D721Med (cell line): ENCODE data around the gene PRPF18.

Experiments
- DNase-seq: peaks from one replicate; pipeline ENCODE4 v3.0.0; 2011; ENCODE audit warnings: low spot score; ENCODE audit not compliant: insufficient read length
- FAIRE-seq: peaks from 2 replicates; lab custom pipeline; 2011; peaks lifted over from hg19 to GRCh38; lab: Jason Lieb, UNC
- TF ChIP-seq, protein P1 (sequence below): IDR thresholded peaks from 2 replicates; pipeline ENCODE4 v1.5.1; 2012; ENCODE audit warnings: mild to moderate bottlenecking, control low read depth; ENCODE audit not compliant: insufficient read depth; ENCODE audit errors: missing control alignments

Gene PRPF18

DNA sequence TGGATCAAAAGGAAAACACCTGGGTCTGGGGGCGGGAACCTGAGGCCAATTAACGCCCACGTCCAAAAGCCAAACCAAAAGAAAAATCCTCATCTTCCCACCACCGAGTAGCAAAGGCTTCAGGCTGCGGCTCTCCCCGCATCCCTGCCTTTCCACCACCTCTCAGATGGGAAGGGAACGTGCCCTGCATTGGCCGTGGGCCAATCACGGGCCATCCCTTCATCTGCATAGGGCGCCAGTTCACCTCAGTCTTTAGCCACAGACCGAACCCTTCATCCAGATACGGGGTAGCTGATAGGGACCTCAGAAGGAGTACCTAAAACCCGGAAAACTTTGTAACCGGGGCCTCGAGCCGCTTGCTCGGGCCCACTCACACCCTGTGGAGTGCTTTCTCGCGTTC, 626 bp downstream of the PRPF18 start:
- DNase-seq (no peak), FAIRE-seq (no peak)
- TF ChIP-seq, protein P1, sequence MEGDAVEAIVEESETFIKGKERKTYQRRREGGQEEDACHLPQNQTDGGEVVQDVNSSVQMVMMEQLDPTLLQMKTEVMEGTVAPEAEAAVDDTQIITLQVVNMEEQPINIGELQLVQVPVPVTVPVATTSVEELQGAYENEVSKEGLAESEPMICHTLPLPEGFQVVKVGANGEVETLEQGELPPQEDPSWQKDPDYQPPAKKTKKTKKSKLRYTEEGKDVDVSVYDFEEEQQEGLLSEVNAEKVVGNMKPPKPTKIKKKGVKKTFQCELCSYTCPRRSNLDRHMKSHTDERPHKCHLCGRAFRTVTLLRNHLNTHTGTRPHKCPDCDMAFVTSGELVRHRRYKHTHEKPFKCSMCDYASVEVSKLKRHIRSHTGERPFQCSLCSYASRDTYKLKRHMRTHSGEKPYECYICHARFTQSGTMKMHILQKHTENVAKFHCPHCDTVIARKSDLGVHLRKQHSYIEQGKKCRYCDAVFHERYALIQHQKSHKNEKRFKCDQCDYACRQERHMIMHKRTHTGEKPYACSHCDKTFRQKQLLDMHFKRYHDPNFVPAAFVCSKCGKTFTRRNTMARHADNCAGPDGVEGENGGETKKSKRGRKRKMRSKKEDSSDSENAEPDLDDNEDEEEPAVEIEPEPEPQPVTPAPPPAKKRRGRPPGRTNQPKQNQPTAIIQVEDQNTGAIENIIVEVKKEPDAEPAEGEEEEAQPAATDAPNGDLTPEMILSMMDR, result no peak

DNA sequence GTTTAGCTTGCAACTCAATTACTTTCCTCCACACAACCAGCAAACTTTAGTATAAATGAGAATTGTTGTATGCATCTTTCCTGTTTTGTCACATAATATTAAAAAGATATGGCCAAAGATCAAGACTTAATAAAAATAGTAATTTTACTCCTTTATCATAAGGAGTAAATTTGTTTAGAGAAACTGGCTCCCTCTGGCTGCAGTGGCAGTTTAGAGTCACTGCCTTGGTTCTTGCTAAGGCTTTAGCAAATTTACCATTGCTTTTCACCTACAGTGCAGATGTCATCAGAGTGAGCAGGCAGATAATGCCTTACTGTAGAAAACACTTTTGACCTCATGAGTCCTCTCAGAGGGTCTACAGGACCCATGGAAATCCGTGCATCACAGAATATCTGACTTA, 2.6 kb downstream of the PRPF18 start:
- DNase-seq (no peak), FAIRE-seq (no peak)
- TF ChIP-seq, protein P1, result no peak

DNA sequence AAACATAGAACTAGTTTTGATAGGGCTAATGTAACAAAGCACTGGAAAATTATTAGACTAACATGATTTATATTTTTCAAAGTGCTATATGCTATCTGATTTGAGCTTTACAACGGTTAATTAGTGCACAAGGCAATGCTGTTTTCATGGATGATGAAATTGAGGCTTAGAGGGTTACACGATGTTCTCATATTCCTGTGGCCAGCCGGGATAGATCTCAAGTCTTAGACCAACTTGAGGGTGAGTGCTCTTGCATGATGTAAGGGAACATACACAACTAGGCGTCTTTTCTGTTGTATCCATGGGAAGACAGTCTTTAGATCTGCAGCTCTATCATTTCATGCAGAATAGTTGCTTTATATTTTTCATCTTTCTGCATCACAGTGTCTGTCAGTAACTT, 4.1 kb downstream of the PRPF18 start:
- FAIRE-seq (no peak), DNase-seq (no peak)
- TF ChIP-seq, protein P1, result no peak

DNA sequence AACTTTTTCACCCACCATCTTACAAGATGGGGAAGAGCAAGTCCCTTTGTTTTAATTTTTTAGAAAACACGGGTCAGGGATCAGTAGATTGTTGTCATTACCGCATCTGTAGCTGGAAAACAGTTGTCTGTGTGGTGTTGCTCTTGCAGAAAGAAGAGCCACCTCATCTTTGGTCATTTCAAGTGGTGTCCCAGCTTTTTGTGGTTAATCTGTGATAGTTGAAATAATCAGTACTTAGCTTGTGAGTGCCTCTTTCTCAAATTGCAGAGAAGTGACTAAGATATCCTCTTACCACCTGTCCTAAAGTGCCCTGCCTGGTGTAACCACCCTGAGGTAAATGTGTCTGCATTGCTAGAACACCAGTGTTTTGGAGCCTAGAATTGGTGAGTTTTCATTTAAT, 5.5 kb downstream of the PRPF18 start:
- no peak for DNase-seq
- TF ChIP-seq, protein P1, result no peak
- no peak for FAIRE-seq

DNA sequence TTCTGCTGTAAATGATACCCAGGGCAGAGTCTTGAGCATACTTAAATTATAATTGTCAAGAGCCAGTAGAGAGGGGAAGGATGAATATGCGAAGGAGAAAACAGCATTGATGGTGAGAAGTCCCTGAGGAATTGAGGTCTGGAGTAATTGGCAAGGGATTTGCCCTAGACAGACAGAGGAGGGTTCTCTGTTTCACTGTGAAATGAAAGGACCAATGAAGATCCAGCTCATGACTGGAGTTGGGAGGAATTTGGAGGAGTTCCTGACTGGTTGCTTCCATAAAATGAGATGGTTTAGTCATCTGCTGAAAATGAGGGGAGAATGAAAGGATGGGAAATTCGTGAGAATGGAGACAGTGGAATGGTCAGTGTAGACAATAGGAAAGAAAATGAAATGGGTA, 6.8 kb downstream of the PRPF18 start:
- FAIRE-seq (no peak), DNase-seq (no peak)
- TF ChIP-seq, protein P1, result no peak

DNA sequence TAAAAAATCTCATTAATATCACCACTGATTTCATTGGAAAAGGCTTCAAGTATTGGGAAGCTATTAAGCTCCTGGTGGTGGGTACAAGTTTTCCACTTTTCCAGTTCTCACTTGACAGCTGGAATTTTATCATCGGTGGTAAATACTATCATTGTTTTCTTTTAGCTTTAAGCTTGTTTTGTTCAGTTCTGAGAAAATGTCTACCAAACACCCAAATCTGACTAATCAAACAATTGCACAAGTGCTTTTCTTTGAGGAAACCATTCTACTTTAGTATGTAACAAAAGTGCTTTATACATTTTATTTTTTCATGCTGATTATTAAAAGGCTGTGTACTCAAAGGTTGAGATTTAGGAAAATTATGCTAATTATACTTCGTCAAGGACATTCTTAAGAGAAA, 7.9 kb downstream of the PRPF18 start:
- DNase-seq (no peak), FAIRE-seq (no peak)
- TF ChIP-seq, protein P1, result no peak

DNA sequence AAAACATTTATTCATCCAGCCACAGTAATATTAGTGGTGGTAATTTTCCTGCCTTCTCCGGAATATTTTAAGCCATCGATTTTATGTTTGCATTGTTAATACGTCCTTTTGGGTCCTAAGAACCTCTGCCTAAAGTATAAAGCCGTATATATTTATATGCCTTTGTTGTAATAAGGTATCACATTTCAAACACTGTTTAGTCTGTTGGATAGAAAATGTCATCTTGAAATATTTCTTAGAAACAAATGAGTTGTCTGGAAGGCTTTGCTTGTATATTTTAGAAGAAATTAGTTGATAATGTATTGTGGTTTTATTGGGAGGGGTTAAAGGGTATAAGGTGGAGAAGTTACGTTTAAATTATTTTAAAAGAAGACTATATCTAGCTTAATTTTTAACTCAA, 11.1 kb downstream of the PRPF18 start:
- TF ChIP-seq, protein P1, result no peak
- DNase-seq, result no peak
- no peak for FAIRE-seq
